OCI-LY7 (cell line): ENCODE data around the gene AP1S3.

ENCODE experiments used
- EZH2phosphoT487 ChIP-seq: fragments of 200-600 bp; sonication (generic); IDR thresholded peaks from 2 replicates; pipeline ENCODE4 v1.6.1; 2018; ENCODE audit warnings: low read depth, borderline replicate concordance, mild to moderate bottlenecking, mixed run types, antibody characterized with exemption, low read length, moderate library complexity, mixed read lengths
- TF ChIP-seq, protein P1 (sequence below): fragments of 200-600 bp; sonication (generic); conservative IDR thresholded peaks from 2 replicates; pipeline ENCODE4 v1.5.1; 2014; ENCODE audit warnings: mild to moderate bottlenecking, antibody characterized with exemption, low read length, moderate library complexity, mixed read lengths

GRCh38 chr2:223815186-223815883 is 22.0 kb downstream of the AP1S3 start:
- TF ChIP-seq, protein P1, sequence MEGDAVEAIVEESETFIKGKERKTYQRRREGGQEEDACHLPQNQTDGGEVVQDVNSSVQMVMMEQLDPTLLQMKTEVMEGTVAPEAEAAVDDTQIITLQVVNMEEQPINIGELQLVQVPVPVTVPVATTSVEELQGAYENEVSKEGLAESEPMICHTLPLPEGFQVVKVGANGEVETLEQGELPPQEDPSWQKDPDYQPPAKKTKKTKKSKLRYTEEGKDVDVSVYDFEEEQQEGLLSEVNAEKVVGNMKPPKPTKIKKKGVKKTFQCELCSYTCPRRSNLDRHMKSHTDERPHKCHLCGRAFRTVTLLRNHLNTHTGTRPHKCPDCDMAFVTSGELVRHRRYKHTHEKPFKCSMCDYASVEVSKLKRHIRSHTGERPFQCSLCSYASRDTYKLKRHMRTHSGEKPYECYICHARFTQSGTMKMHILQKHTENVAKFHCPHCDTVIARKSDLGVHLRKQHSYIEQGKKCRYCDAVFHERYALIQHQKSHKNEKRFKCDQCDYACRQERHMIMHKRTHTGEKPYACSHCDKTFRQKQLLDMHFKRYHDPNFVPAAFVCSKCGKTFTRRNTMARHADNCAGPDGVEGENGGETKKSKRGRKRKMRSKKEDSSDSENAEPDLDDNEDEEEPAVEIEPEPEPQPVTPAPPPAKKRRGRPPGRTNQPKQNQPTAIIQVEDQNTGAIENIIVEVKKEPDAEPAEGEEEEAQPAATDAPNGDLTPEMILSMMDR = no peak
- no peak for TF ChIP-seq EZH2phosphoT487
